H1 (cell line): Measurements from ENCODE around the gene PXDN.

Experiments
- CTCF ChIP-seq, 3 experiments: IDR thresholded peaks; 1 replicate in 2 of 3; 2 replicates in 1 of 3; pipeline versions ENCODE4 v1.5.1 to v1.6.1; 2011; ENCODE audit warnings: low read length in 3 of 3, mild to moderate bottlenecking in 3 of 3, inconsistent platforms in 2 of 3, low read depth in 1 of 3, moderate library complexity in 1 of 3; ENCODE audit not compliant: insufficient read depth in 1 of 3; ENCODE audit errors: control extremely low read depth in 1 of 3
- EP300 ChIP-seq, 2 experiments: IDR thresholded peaks; 1 replicate in 1 of 2; 2 replicates in 1 of 2; pipeline ENCODE4 v1.6.1; 2011 to 2012; ENCODE audit warnings: low read depth in 2 of 2, low read length in 2 of 2, mild to moderate bottlenecking in 2 of 2, borderline replicate concordance in 1 of 2, inconsistent platforms in 1 of 2, moderate library complexity in 1 of 2
- EZH2 ChIP-seq: fragments of 200-600 bp; sonication (generic); IDR thresholded peaks from 2 replicates; pipeline ENCODE4 v1.7.1; 2012; ENCODE audit warnings: low read depth, mild to moderate bottlenecking, moderate library complexity, low read length, inconsistent platforms; ENCODE audit not compliant: severe bottlenecking
- NRF1 ChIP-seq: IDR thresholded peaks from 2 replicates; pipeline ENCODE4 v1.6.1; 2011; ENCODE audit warnings: mild to moderate bottlenecking, low read depth, low read length, improper control_type of control experiment
- POLR2A ChIP-seq, 2 experiments: IDR thresholded peaks; 1 replicate in 1 of 2; 2 replicates in 1 of 2; pipeline ENCODE4 v1.6.1; 2011; ENCODE audit warnings: low read depth in 2 of 2, low read length in 2 of 2, mild to moderate bottlenecking in 2 of 2; ENCODE audit errors: control extremely low read depth in 1 of 2
- TEAD4 ChIP-seq: IDR thresholded peaks from 2 replicates; pipeline ENCODE4 v1.6.1; 2012; ENCODE audit warnings: low read depth, low read length, inconsistent platforms, mixed read lengths
- ZNF274 ChIP-seq: IDR thresholded peaks from 2 replicates; pipeline ENCODE4 v1.7.0; 2012; ENCODE audit warnings: low read length, borderline replicate concordance; ENCODE audit errors: extremely low read depth
- TF ChIP-seq, protein P1 (sequence below): IDR thresholded peaks from 2 replicates; pipeline ENCODE4 v1.6.1; 2012; ENCODE audit warnings: inconsistent platforms
- TF ChIP-seq, protein P2 (sequence below): IDR thresholded peaks from 2 replicates; pipeline ENCODE4 v1.6.1; 2011; ENCODE audit warnings: low read depth, mild to moderate bottlenecking, low read length; ENCODE audit not compliant: insufficient read depth

- TF ChIP-seq TEAD4, result no peak
- TF ChIP-seq ZNF274, result no peak
- TF ChIP-seq, protein P1, sequence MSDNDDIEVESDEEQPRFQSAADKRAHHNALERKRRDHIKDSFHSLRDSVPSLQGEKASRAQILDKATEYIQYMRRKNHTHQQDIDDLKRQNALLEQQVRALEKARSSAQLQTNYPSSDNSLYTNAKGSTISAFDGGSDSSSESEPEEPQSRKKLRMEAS, result no peak
- no peak for TF ChIP-seq CTCF (IDR thresholded peaks at IDR 0.05; ENCODE audit: control extremely low read depth in 1 of 3, insufficient read depth in 1 of 3, low read depth in 1 of 3, low read length in 3 of 3)
- TF ChIP-seq, protein P2, sequence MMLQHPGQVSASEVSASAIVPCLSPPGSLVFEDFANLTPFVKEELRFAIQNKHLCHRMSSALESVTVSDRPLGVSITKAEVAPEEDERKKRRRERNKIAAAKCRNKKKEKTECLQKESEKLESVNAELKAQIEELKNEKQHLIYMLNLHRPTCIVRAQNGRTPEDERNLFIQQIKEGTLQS, result no peak
- TF ChIP-seq POLR2A (IDR thresholded peaks at IDR 0.05; ENCODE audit: control extremely low read depth in 1 of 2, low read depth in 2 of 2, low read length in 2 of 2), result no peak
- no peak for TF ChIP-seq NRF1
- TF ChIP-seq EZH2, result no peak
- no peak for TF ChIP-seq EP300 (IDR thresholded peaks at IDR 0.05; ENCODE audit: borderline replicate concordance in 1 of 2, low read depth in 2 of 2, low read length in 2 of 2)
Observed at GRCh38 chr2:1790473-1790872, 46.2 kb upstream of the PXDN start.
